PFSK-1 (cell line): ENCODE data around the gene OGFR.

Source experiments
- FOXP2 ChIP-seq: optimal IDR thresholded peaks from 2 replicates; pipeline ENCODE3; 2011; ENCODE audit warnings: borderline replicate concordance, control low read depth, inconsistent platforms; ENCODE audit not compliant: insufficient read depth; ENCODE audit errors: extremely low read length, extremely low read depth
- POLR2AphosphoS5 ChIP-seq: IDR thresholded peaks from 2 replicates; pipeline ENCODE4 v1.6.1; 2012; ENCODE audit warnings: low read depth, mild to moderate bottlenecking, control low read depth, low read length, moderate library complexity
- REST ChIP-seq, 2 experiments: IDR thresholded peaks; 2 replicates each; pipeline versions ENCODE4 v1.6.1 to v1.8.0; 2011 to 2012; ENCODE audit warnings: low read depth in 2 of 2, low read length in 2 of 2, control low read depth in 1 of 2, inconsistent platforms in 1 of 2, mild to moderate bottlenecking in 1 of 2, moderate library complexity in 1 of 2; ENCODE audit not compliant: insufficient read depth in 1 of 2
- SIN3A ChIP-seq: IDR thresholded peaks from 2 replicates; pipeline ENCODE4 v1.6.1; 2012; ENCODE audit warnings: mild to moderate bottlenecking, low read length, moderate library complexity, borderline replicate concordance; ENCODE audit not compliant: insufficient read depth
- TAF1 ChIP-seq: IDR thresholded peaks from 2 replicates; pipeline ENCODE4 v1.6.1; 2012; ENCODE audit warnings: low read length, control low read depth, borderline replicate concordance; ENCODE audit not compliant: insufficient read depth

GRCh38 chr20:62806383-62807050, 1.9 kb downstream of the OGFR start:
- TF ChIP-seq REST (IDR thresholded peaks at IDR 0.05; ENCODE audit: insufficient read depth in 1 of 2, low read depth in 2 of 2, low read length in 2 of 2) (no peak), TAF1 (no peak), POLR2AphosphoS5 (no peak), FOXP2 (no peak), SIN3A (no peak)
